ENCODE measurements around the gene C1QTNF7.

C1QTNF7 gene

GRCh38 chr4:15478724-15479088 lies 50.9 kb downstream of the C1QTNF7 start:
- no peak overlapping the region for H3K27ac ChIP-seq
- no peak for TF ChIP-seq ZFX (IDR thresholded peaks at IDR 0.05)
- TF ChIP-seq CTCF (conservative IDR thresholded peaks at IDR 0.05): no peak

GRCh38 chr4:15479089-15479912 lies 51.5 kb downstream of the C1QTNF7 start:
- peak overlapping the region; percentile 63 for H3K27ac ChIP-seq
- TF ChIP-seq CTCF (conservative IDR thresholded peaks at IDR 0.05): peak; percentile 67
- no peak for TF ChIP-seq ZFX (IDR thresholded peaks at IDR 0.05)

DNA sequence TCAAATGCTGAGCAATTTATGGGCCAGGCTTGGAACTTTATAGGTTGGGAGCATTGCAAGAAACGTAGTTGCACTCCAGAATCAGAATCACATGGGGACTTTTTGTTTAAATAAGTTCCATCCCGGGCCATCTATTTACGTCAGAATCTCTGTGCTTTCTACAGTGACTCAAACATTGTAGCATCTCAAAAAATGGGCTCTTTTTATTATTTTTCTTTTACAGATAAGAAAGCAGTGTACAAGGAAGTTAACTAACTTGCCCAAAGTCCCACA lies 52.0 kb downstream of the C1QTNF7 start:
- peak overlapping the region; percentile 63 for H3K27ac ChIP-seq
- TF ChIP-seq ZFX (IDR thresholded peaks at IDR 0.05): no peak

DNA sequence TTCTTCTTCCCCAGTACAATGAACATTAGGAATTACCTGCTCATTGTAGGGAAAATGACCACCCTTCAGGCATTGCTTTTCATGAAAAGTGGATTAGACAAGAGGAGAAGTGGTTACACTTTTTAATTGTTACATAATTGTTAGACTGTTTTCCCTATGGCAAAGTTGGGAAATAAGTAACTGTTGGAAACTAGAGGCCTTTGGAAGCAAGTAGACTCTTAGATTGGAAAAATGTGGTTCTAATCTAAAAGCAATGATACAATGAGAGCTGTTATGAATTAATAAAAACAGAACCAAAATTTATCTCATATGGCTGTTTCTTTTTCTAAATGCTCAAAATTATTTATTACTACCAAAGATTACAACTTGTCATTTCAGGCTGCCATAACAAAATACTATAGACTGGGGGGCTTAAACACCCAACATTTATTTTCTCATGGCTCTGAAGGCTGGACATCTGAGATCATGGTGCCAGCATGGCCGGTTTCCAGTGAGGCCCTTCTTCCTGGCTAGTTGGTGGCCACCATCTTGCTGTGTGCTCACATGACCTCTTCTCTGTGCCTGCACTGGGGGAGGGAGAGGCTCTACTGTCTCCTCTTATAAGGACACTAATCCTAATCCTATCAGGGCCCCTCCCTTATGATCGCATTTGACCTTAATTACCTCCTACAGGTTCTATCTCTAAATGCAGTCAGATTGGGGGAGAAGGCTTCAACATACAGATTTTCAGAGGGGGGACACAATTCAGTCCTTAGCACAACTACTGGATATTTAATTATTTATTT lies 54.3 kb downstream of the C1QTNF7 start:
- no peak overlapping the region for H3K27ac ChIP-seq
- TF ChIP-seq ZFX (IDR thresholded peaks at IDR 0.05) (no peak), CTCF (conservative IDR thresholded peaks at IDR 0.05) (no peak)

DNA sequence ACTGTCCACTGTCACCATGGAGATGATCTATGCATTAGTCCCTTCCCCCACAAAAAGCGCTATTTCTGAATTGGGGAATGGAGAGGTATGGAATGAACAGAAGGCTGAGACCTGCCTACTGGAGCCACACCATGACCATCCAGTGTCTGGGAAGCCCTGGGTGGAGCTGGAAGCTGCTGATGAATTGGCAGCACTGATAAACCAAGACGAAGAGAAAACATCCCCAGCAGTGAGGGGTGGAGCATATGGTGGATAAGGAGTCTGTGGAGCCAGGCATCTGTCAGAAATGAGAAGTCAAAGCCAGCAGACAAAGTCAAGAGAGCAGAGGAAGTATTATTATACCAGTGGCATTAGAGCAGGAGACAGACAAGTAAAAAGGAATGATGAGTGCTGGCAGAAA lies 55.0 kb downstream of the C1QTNF7 start:
- TF ChIP-seq ZFX (IDR thresholded peaks at IDR 0.05): no peak

DNA sequence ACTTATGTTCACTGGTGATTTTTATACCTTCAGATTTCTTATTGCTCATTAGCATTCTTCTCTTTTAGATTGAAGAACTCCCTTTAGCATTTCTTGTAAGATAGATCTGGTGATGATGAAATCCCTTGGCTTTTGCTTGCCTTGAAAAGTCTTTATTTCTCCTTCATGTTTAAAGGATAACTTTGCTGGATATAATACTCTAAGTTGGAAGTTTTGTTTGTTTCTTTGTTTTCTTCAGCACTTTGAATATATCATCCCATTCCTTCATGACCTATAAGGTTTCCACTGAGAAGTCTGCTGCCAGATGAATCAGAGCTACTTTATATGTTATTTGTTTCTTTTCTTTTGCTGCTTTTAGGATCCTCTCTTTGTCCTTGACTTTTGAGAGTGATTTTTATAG lies 60.3 kb downstream of the C1QTNF7 start:
- TF ChIP-seq ZFX (IDR thresholded peaks at IDR 0.05) (no peak), CTCF (conservative IDR thresholded peaks at IDR 0.05) (no peak)
- no peak overlapping the region for H3K27ac ChIP-seq

More for the DNA sequence above, 55.0 kb downstream of the C1QTNF7 start:
- H3K27ac ChIP-seq: no peak overlapping the region

DNA sequence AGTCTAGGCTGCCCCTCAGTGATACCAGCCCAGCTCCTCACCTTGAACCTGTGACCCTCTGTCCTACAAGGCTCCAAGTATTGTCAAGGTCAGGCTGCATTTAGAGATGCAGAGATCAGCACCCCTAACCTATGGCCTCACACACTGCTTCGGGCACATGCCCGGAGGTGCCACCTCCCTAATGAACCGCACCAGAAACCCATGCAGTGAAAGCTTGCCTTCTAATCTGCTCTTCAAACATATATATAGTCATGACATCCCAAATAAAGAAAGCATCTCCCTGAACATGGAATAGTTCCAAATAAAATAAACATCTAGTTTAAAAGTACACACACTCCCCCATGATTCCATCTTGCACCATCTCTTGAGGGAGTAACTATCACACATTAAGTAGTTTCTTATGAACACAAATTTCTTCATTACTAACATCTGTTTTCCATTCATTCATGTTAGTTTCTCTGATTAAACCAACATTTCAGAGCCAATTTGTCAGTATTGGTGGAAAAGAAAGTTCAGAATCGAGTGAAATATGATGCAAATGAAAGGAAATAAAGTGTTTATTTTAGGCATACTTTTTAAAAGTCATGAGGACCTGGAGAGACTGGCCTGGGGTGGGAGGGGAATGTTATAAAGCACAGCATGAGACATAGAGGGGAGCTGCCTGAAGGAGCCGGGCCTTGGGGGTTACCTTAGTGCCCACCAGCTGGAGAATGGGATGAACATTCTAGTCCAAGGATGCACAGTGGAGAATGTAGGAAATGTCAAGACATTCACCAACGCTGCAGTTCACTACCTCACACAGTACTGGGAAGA lies 61.0 kb downstream of the C1QTNF7 start:
- H3K27ac ChIP-seq: no peak overlapping the region
- TF ChIP-seq CTCF (conservative IDR thresholded peaks at IDR 0.05): no peak
- TF ChIP-seq ZFX (IDR thresholded peaks at IDR 0.05): no peak

DNA sequence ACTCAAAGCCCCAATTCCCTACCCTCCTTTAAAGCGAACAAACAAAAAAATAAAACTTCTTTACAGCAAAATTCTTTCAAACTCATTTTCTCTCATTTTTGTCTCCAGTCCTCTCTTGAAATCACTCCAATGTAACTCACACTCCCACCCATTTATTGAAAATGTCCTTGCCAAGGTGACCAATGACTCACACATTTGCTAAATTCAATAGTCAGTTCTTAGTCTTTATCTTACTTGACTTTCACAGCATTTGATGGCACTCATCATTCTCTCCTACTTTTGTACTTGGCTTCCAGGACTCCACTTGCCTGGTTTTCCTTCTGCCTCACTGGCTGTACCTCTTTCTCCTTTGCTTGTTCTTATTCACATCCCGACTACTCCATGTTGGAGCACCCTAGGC lies 61.7 kb downstream of the C1QTNF7 start:
- TF ChIP-seq CTCF (conservative IDR thresholded peaks at IDR 0.05) (no peak), ZFX (IDR thresholded peaks at IDR 0.05) (no peak)
- H3K27ac ChIP-seq: no peak overlapping the region
